Gastroesophageal sphincter (tissue), 3 donors: Measurements from ENCODE around the gene PRRG3.

Experiments used
- CTCF ChIP-seq, 4 experiments: fragments of 200-600 bp in 2 of 4; fragments of 450-650 bp in 2 of 4; sonication (generic) in 1 of 4; IDR thresholded peaks; one replicate each; pipeline ENCODE4 v1.5.1; 2017 to 2019; ENCODE audit warnings: antibody characterized with exemption in 4 of 4, mild to moderate bottlenecking in 2 of 4, moderate library complexity in 2 of 4
- EP300 ChIP-seq: sonication (generic); formaldehyde crosslinking; IDR thresholded peaks from one replicate; pipeline ENCODE4 v1.6.1; 2017; ENCODE audit warnings: antibody characterized with exemption, mild to moderate bottlenecking
- POLR2AphosphoS5 ChIP-seq: sonication (generic); formaldehyde crosslinking; IDR thresholded peaks from one replicate; pipeline ENCODE4 v1.6.1; 2017; ENCODE audit warnings: antibody characterized with exemption

- TF ChIP-seq POLR2AphosphoS5 (no peak), EP300 (no peak), CTCF (IDR thresholded peaks at IDR 0.05) (no peak)
Observed at GRCh38 chrX:151688695-151689094, 6.6 kb upstream of the PRRG3 start.
